Neural cell (in vitro differentiated cells): ENCODE data around the gene SHPK.

ENCODE experiments used
- CTCF ChIP-seq: fragments of 450-650 bp; IDR thresholded peaks from 2 replicates; pipeline ENCODE4 v1.5.1; 2014; ENCODE audit warnings: antibody characterized with exemption, mild to moderate bottlenecking, moderate library complexity; ENCODE audit not compliant: poor library complexity, severe bottlenecking
- EP300 ChIP-seq: fragments of 450-650 bp; conservative IDR thresholded peaks from 2 replicates; pipeline ENCODE4 v1.6.1; 2014; ENCODE audit warnings: antibody characterized with exemption, mild to moderate bottlenecking, moderate library complexity; ENCODE audit not compliant: poor library complexity, severe bottlenecking
- EZH2 ChIP-seq: fragments of 200-600, 300-800 bp; shearing (Covaris generic), sonication (generic); IDR thresholded peaks from 2 replicates; pipeline ENCODE4 v1.6.1; 2014; ENCODE audit warnings: antibody characterized with exemption, low read length, borderline replicate concordance, mild to moderate bottlenecking; ENCODE audit not compliant: insufficient read depth, poor library complexity, severe bottlenecking
- MXI1 ChIP-seq: fragments of 450-650 bp; conservative IDR thresholded peaks from 2 replicates; pipeline ENCODE4 v1.6.1; 2014; ENCODE audit warnings: antibody characterized with exemption, mild to moderate bottlenecking; ENCODE audit not compliant: poor library complexity, severe bottlenecking
- POLR2AphosphoS5 ChIP-seq: IDR thresholded peaks from 2 replicates; pipeline ENCODE4 v1.6.1; 2012
- RAD21 ChIP-seq: fragments of 450-650 bp; conservative IDR thresholded peaks from 2 replicates; pipeline ENCODE4 v1.6.1; 2014; ENCODE audit warnings: antibody characterized with exemption, mild to moderate bottlenecking, moderate library complexity
- REST ChIP-seq: IDR thresholded peaks from 2 replicates; pipeline ENCODE4 v1.6.1; 2012; ENCODE audit warnings: borderline replicate concordance
- SMC3 ChIP-seq: fragments of 450-650 bp; conservative IDR thresholded peaks from 2 replicates; pipeline ENCODE4 v1.6.1; 2014; ENCODE audit warnings: antibody characterized with exemption, mild to moderate bottlenecking, moderate library complexity; ENCODE audit not compliant: poor library complexity
- TAF1 ChIP-seq: IDR thresholded peaks from 2 replicates; pipeline ENCODE4 v1.6.1; 2012; ENCODE audit warnings: low read depth

GRCh38 chr17:3658784-3659449, 22.9 kb upstream of the SHPK start:
- no peak for TF ChIP-seq REST
- no peak for TF ChIP-seq CTCF
- no peak for TF ChIP-seq TAF1
- no peak for TF ChIP-seq SMC3
- TF ChIP-seq POLR2AphosphoS5: no peak
- TF ChIP-seq EP300: no peak
- no peak for TF ChIP-seq EZH2
- no peak for TF ChIP-seq MXI1
- TF ChIP-seq RAD21: no peak
